GM18499 (cell line): Measurements from ENCODE around the gene GDF15.
A peak's percentile ranks its signal among the peaks of the same experiment; 100 is the strongest.
"Not testable (repeated sequence)": the region's sequence is repeated elsewhere in the genome, so short reads cannot be mapped to it uniquely, and the experiment has no call there.

Experiments used
- ATAC-seq: cut with Tn5 transposase; IDR thresholded peaks from one replicate; pipeline ENCODE4 v1.9.1; 2021; ENCODE audit warnings: moderate number of reproducible peaks; ENCODE audit not compliant: insufficient read depth, unreplicated experiment

Gene GDF15

DNA sequence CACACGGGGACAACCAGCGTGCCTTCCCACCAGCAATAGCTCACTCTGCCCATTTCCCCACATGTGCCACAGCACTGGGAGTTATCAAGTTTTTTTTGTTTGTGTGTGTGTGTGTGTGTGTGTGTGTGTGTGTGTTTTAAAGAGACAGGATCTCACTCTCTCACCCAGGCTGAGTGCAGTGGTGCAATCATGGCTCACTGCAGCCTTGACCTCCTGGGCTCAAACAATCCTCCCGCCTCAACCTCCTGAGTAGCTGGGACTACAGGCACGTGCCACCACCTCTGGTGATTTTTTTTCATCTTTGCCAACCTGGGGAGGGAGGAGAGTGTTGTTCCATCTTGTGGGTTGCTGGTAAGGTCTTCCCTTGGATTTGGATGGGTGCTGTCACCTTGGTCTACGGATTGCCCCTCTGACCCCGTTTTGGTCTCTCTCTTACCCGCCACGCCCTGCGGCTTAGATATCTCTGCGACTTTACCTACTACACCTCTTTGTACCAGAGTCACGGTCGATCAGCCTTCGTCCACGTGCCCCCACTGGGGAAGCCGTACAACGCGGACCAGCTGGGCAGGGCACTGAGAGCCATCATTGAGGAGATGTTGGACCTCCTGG, 22.9 kb upstream of the GDF15 start:
- ATAC-seq: no peak

DNA sequence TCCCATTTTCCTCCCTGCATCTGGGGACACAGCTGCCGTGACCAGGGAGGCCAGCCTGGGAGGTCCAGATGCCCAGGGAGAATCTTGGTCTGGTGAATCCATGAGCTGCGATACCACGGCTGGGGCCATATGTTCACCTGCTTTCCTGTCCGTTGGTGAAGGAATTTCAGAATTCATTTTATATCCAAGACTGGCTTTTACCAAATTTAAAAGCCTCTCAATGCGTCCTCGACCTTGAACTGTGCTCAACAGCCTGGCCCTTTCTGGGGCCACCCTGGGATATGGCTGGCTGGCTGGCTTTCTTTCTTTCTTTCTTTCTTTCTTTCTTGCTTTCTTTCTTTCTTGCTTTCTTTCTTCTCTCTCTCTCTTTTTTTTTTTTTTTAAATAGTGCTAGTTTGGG, 22.2 kb upstream of the GDF15 start:
- ATAC-seq: no peak

DNA sequence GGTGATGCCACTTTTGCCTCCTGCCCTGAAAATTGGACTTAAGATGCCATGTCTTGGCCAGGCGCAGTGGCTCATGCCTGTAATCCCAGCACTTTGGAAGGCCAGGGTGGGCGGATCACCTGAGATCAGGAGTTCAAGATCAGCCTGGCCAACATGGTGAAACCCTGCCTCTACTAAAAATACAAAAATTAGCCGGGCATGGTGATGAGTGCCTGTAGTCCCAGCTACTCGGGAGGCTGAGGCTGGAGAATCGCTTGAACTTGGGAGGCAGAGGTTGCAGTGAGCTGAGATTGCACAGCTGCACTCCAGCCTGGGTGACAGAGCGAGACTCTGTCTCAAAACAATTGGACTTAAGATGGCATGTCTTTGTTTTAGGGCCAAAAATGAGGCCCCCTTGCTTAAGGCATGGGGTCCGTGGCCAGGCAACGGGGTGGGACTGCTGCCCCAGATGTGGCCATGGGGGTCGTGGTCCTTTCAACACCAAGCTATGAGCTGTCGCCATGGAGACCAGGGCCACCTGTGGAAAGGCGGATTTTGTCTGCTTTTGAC, 21.6 kb upstream of the GDF15 start:
- not testable (repeated sequence) for ATAC-seq

DNA sequence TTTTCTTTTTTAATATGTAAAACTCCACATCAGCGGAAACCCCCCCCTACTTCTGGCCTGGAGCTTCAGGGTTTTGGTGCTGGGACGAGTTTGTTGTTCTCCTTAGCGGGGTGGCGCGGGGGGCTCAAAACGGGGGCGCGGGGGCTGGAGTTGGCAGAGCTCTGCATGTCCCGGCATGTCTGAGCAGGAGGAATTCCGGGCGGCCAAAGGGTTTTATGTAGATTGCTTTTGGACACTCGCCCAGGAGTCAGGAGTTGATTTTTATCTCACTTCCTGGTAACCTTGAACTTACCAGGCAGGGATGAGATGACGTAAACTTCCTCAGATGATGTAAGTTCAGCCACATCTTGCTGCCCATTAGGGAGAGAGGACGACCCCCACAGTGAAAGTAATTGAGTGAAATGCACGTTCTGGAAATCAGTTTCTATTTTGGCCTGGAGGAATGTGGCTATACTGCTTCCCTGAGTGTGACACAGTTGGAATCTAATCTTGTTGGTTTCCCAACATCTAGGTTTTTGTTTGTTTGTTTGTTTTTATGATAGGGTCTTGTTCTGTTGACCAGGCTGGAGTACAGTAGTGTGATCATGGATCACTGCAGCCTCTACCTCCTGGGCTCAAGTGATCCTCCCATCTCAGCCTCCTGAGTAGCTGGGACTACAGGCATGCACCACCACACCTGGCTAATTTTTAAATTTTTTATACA, 21.0 kb upstream of the GDF15 start:
- no peak for ATAC-seq

DNA sequence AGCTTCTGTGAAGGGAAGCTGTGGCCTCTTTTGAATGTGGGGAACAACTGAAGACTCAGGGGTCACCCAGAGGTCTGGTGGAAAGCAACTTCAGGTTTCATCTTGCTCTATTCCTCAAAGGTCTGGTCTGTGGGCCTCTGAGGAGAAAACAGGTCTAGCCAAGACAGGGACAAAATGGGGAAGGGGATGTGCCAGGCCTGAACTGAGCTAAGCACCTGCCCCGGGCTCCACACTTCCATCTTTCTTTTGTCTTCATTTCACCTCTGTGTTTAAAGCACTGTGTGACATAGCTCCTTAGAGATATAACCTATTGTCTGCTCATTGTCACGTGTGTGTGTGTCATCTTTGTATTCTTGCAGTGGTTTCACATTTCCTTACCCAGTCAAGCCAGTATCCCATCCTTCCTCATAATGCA, 19.9 kb upstream of the GDF15 start:
- ATAC-seq: no peak

DNA sequence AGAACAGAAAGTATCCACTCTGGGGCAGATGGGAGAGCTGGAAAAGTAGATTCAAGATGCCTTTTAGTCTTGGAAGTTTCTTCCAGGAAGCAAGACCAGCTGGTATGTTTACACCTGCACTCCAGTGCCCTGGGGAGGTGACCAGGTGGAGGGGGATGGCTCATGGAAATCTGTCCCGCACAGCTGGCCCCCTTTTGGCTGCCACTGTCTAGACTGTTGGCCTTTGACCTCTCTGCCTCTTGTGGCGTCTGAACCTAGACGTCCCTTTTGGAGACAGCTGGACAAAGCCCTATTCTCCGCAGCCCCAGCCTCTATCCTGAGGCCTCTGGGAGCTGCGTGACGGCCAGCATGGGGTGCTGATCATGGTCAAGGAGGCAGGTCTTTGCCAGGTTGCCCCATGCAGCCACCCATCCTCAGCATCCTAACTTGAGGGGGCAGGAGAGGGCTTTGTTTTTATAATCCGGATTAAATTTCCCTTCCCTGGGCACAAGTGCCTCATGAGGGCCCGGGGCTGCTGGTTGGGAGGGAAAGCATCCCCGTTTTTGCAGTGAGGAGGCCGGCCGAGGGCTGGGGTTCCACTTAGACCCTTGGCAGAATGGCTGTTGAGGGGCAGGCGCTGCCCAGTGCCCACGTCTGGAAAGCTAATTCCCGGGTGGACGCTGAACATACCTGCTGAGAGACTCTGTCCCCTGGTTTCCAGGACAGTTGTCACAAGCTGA, 17.3 kb upstream of the GDF15 start:
- no peak for ATAC-seq

DNA sequence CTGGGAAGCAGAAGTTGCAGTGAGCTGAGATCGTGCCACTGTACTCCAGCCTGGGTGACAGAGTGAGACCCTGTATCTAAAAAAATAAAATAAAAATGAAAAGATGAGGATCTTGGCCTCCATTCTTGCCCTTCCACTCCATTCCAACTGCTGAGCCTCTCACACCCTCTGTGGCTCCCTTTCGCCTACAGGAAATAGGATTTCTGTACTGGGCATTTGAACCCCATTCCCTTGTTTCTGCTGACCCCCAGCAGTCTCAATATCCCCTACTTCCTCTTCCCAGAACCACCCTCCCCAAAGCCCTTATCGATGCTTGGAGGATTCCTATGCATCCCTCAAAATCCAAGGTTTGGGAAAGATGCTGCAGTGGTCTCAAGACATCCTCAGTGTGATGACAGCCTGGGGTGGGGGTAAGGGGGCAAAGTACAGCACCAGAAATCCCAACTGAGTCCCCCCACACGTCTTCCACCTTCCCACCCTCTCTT, 12.5 kb upstream of the GDF15 start:
- no peak for ATAC-seq

DNA sequence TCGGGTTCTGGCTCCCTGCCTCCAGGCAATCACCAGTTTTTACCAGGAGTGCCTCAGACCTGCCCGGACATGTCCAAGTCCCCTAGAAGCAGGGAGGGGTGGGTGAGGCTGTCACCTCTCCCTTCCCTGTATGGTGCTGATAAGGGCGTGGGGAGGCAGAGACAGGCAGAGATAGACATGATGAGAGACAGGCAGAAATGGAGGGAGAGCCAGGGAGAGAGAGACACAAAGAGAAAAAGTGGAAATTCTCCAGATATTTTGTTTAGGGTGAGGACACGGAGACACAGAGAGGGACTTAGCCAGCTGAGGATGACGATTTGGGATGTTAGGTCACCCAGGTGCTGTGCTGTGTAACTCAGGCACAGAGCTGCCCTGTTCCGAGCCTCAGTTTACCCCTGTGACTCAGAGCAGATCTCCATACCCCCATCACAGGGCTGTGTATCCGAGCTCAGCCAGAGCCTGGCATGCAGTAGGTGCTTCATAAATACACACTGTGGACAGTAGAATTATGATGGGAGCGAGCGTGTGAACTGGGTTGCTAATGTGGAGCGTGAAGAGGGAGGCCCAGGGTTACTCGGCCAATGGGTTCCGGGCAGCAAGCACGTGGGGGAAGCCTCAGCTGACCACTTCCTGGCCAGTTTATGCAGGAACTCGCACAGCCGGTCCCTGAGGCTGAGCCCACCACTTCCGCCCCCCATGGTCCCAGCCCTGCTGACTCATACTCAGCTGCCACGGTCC, 11.9 kb upstream of the GDF15 start:
- peak; percentile 45 for ATAC-seq

DNA sequence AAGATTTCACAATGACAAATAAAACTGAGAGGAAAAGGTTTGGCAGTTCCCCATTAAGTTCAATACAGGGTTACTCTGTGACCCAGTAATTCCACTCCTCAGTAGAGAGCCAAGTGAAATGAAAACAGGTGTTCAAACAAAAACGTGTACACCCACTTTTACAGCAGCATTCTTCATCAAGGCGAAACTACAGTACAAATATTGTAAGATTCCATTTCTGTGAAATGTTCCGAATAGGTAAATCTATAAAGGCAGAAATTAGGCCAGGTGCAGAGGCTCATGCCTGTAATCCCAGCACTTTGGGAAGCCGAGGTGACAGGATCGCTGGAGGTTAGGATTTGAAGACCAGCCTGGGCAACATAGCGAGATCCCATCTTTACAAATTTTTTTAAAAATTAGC, 8.9 kb upstream of the GDF15 start:
- no peak for ATAC-seq

DNA sequence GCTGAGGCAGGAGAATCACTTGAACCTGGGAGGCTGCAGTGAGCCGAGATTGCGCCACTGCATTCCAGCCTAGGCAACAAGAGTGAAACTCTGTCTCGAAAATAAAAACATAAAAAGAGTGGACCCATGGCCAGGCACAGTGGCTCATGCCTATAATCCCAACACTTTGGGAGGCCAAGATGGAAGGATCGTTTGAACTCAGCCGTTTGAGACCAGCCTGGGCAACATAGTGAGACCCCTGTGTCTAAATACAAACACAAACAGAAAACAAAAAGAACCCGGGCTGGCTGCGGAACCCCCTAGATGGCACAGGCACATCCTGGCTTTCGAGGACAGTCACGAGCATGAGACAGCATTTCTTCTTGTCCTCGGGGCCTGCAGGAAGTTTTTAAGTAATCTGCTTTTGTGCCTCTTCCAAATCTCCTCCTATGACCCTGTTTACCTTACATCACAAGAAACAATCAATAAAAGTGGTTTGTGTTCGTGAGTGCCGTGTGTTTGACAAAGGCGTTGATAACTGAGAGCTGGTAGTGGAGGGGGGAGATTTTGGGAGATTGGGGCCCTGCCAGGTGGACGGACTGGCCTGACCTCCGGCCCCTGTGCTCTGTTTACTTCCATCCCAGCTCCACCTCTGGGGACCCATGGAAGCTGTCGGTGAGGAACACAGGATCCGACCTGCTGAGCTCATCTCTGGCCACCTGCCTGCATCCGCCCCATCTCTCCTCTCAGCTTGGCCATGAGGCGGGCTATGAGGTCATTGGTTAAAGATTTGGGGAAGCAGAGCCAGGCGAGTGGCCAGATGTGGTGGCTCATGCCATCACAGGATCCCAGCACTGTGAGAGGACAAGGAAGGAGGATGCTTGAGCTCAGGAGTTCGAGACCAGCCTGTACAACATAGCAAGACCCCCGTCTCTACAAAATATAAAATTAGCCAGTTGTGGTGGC, 5.9 kb upstream of the GDF15 start:
- ATAC-seq: no peak

DNA sequence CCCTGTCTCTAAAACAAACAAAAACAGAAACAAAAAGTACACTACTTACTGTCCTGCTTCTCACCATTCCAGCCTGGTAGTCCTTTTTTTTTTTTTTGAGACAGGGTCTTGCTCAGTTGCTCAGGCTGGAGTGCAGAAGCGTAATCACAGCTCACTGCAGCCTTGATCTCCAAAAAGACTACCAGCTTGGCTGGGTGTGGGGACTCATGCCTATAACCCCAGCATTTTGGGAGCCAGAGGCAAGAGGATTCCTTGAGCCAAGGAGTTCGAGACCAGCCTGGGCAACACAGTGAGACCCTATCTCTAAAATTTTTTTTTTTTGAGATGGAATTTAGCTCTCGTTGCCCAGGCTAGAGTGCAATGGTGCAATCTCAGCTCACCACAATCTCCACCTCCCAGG, 5.1 kb upstream of the GDF15 start:
- no peak for ATAC-seq

DNA sequence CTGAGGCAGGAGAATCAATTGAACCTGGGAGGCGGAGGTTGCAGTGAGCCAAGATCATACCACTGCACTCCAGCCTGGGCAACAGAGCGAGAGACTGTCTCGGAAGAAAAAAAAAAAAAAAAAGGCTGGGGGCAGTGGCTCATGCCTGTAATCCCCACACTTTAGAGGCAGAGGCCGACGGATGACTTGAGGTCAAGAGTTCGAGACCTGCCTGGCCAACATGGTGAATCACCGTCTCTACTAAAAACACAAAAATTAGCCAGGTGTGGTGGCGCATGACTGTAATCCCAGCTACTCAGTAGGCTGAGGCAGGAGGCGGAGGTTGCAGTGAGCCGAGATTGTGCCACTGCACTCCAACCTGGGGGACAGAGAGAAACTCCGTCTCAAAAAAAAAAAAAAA, 2.3 kb upstream of the GDF15 start:
- not testable (repeated sequence) for ATAC-seq

DNA sequence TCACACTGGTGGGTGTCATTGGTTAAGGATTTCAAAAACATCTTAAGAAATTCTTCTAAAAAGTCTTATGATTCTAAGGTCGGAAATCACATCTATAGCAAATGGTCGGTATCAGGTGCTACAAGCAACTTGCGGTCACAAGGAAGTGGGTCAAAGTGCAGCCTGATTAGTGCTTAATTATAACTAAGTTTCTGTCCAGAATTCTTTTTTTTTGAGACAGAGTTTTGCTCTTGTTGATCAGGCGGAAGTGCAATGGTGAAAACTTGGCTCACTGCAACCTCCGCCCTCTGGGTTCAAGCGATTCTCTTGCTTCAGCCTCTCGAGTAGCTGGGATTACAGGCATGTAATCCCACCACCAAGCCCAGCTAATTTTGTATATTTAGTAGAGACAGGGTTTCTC, 1.2 kb upstream of the GDF15 start:
- no peak for ATAC-seq

DNA sequence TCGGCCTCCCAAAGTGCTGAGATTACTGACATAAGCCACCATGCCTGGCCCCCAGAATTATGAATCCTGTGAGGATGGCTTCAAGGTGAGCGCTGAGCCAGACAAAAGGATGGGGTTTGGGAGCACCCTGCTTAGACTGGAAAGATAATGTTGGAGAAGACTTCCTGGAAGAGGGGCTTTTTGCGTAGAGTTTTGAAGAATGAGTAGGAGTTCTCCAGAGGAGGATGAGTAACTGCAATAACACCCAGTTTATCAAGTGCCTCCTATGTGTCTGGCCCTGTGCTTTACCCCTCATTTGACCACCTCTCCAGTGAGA, 641 bp upstream of the GDF15 start:
- ATAC-seq: no peak

DNA sequence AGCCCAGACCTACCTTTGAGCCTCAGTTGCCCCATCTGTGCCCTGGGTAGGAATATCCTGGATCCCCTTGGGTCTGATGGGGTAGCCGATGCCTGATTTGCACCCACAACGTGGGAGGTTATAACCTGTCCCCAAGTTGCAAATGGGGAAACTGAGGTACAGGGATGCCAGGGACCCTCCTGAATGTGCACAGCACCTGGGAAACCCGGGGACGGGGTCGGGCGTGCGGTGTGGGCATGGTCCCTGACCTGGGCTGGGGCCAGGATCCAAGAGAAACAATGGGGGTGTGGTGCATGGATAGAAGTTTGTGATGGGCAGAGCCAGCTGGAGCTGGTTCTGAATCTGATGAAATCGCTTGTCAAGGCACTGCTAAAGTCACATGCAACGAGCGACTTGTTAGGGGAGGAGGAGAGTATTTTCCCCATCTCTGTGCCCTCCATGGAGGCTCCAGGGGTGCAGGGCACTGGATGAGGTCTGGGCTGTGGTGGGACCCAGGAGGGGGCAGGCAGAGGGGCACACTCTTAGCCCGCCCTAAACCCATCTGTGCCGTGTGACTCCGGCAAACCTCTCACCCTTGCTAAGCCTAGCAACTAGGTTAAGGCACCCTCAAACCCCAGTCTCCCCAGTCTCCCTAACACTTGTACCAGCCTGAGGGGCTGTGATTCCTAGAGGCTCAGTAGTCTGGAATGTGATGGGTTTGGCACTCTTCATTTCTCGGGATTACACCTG, 749 bp downstream of the GDF15 start:
- no peak for ATAC-seq

DNA sequence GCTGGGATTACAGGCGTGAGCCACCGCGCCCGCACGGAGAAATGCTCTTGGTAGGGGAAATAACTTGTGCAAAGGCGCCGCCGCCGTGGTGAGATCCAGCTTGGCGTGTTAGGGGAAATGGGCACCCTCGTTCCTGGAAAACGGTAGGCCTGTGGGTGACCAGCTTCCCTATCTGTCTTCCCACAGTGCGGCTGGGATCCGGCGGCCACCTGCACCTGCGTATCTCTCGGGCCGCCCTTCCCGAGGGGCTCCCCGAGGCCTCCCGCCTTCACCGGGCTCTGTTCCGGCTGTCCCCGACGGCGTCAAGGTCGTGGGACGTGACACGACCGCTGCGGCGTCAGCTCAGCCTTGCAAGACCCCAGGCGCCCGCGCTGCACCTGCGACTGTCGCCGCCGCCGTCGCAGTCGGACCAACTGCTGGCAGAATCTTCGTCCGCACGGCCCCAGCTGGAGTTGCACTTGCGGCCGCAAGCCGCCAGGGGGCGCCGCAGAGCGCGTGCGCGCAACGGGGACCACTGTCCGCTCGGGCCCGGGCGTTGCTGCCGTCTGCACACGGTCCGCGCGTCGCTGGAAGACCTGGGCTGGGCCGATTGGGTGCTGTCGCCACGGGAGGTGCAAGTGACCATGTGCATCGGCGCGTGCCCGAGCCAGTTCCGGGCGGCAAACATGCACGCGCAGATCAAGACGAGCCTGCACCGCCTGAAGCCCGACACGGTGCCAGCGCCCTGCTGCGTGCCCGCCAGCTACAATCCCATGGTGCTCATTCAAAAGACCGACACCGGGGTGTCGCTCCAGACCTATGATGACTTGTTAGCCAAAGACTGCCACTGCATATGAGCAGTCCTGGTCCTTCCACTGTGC, 2.4 kb downstream of the GDF15 start:
- no peak for ATAC-seq

DNA sequence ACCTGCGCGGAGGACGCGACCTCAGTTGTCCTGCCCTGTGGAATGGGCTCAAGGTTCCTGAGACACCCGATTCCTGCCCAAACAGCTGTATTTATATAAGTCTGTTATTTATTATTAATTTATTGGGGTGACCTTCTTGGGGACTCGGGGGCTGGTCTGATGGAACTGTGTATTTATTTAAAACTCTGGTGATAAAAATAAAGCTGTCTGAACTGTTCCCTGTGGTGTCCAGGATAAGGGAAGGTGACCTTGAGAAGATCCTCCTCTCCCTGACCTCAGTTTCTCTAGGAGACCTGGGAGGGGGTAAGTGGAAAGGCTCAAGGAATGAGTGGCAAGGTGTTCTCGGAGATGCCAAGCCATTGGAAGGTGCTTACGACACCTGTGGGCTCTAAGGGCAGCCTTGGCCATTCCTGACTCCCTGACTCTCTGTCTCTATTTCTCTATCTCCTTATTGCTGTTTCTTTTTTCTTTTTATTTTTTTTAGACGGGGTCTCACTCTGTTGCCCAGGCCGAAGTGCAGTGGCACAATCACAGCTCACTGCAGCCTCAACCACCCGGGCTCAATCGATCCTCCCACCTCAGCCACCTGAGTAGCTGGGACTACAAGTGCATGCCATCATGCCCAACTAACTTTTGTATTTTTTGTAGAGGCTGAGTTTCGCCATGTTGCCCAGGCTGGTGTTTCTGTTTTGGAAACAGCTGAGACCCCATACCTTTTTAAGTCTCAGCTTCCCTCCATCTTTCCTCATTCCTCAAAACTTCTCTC, 3.2 kb downstream of the GDF15 start:
- ATAC-seq: no peak

DNA sequence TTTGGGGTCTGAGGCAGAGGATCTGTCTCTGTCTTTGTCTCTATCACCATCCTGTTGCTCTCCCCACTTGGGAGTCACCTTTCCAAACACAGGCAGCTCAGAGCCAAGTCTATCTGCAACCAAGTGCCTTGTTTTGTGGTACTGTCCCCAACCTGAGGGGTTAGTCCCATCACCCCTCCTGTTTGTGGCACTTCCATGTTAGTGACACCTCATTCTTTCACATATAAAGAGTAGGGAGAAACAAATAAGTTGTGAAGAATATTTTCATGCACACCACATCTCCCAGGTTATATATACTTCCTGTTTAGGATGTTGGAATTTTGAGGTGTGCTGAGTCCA, 3.7 kb downstream of the GDF15 start:
- no peak for ATAC-seq
